HG03378 (cell line): ENCODE measurements around the gene ITM2B.
"Not testable (repeated sequence)": the region's sequence is repeated elsewhere in the genome, so short reads cannot be mapped to it uniquely, and the experiment has no call there.

ENCODE experiments used
- ATAC-seq: cut with Tn5 transposase; IDR thresholded peaks from one replicate; pipeline ENCODE4 v1.9.1; 2021; ENCODE audit warnings: mild to moderate bottlenecking, moderate library complexity; ENCODE audit not compliant: unreplicated experiment

Gene ITM2B

GRCh38 chr13:48233046-48233888, at the start of gene ITM2B:
Gene ITM2B, plus strand, starts transcription at chr13:48233206. Its CDS starts 155 bp downstream, at chr13:48233361.
- ATAC-seq, result peak; percentile 38

GRCh38 chr13:48184260-48184659, 48.7 kb upstream of the ITM2B start:
- no peak for ATAC-seq

- no peak for ATAC-seq
Measured at GRCh38 chr13:48185018-48185417, 48.0 kb upstream of the ITM2B start.

GRCh38 chr13:48186722-48187121, 46.3 kb upstream of the ITM2B start:
- ATAC-seq, result no peak

GRCh38 chr13:48188131-48188530, 44.9 kb upstream of the ITM2B start:
- ATAC-seq, result no peak

- no peak for ATAC-seq
Measured at GRCh38 chr13:48188601-48189000, 44.4 kb upstream of the ITM2B start.

GRCh38 chr13:48189171-48189570, 43.8 kb upstream of the ITM2B start:
- no peak for ATAC-seq

- no peak for ATAC-seq
Measured at GRCh38 chr13:48192411-48192935, 40.5 kb upstream of the ITM2B start.

GRCh38 chr13:48194379-48194754, 38.6 kb upstream of the ITM2B start:
- ATAC-seq, result peak; percentile 88

GRCh38 chr13:48199404-48199946, 33.5 kb upstream of the ITM2B start:
- ATAC-seq, result no peak

- ATAC-seq, result no peak
Measured at GRCh38 chr13:48201044-48201443, 32.0 kb upstream of the ITM2B start.

GRCh38 chr13:48207207-48207606, 25.8 kb upstream of the ITM2B start:
- not testable (repeated sequence) for ATAC-seq

GRCh38 chr13:48210178-48210577, 22.8 kb upstream of the ITM2B start:
- no peak for ATAC-seq

GRCh38 chr13:48214519-48215121, 18.4 kb upstream of the ITM2B start:
- ATAC-seq, result no peak

- ATAC-seq, result not testable (repeated sequence)
Measured at GRCh38 chr13:48215511-48216203, 17.3 kb upstream of the ITM2B start.

GRCh38 chr13:48216204-48216711, 16.7 kb upstream of the ITM2B start:
- no peak for ATAC-seq

- no peak for ATAC-seq
Measured at GRCh38 chr13:48220592-48220980, 12.4 kb upstream of the ITM2B start.

- ATAC-seq, result no peak
Measured at GRCh38 chr13:48220981-48221685, 11.9 kb upstream of the ITM2B start.

GRCh38 chr13:48221686-48222187, 11.3 kb upstream of the ITM2B start:
- ATAC-seq, result no peak
